GM12873 (cell line): ENCODE data around the gene TNS3.

Experiments used
- CTCF ChIP-seq: IDR thresholded peaks from 2 replicates; pipeline ENCODE4 v1.5.1; 2012; ENCODE audit warnings: low read depth, mild to moderate bottlenecking, moderate library complexity, low read length, control low read depth; ENCODE audit not compliant: insufficient read depth; ENCODE audit errors: missing control alignments

TNS3 gene

GRCh38 chr7:47582764-47583738 is 1.1 kb upstream of the TNS3 start:
- no peak for TF ChIP-seq CTCF

GRCh38 chr7:47581438-47581803 is 490 bp downstream of the TNS3 start:
- no peak for TF ChIP-seq CTCF

DNA sequence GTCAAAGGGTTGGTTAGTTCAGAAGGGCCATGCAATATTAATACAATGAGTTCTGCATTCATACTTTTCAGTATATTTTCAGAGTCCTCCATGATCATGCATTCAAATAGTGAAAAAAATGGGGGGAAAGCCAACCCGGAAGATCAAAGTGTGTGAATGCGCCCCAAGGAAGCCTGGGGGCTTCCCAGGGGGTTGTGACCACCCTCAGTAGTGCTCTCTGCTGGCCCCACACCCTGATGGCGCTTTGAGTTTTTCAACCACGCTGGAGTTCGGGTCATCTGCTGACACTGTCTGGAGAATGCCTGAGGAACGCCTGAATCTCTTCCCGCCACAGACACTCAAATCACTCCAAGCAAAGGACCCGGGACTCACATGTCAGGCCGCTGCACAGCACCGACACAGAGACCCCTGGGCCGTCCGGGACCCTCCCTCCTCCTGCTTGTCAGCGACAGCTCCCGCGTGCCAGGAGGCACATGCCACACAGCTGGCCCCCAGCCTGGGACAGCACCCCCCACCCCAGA is 1.0 kb downstream of the TNS3 start:
- TF ChIP-seq CTCF = no peak

- TF ChIP-seq CTCF = no peak
Observed at GRCh38 chr7:47580175-47580706, 1.7 kb downstream of the TNS3 start.

DNA sequence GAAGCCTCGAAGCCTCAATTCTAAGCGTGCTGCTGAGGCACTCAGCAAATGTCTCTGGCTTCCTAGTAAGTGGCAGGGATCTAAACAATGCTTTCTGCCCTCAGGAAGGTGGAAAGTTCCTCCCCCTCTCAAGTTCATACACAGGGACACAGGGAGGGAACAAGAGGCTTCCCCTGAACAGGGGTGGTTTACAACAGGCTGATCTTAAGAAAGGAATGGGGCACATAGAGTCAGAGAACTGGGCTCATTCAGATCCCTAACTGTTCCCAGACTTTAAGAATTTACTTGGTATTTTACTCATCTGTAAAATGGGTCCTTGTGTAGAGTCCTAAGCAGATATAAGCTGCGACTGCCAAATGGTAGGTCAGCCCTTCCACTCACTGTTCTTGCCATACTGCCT is 2.5 kb downstream of the TNS3 start:
- no peak for TF ChIP-seq CTCF

- no peak for TF ChIP-seq CTCF
Observed at GRCh38 chr7:47578579-47579270, 3.2 kb downstream of the TNS3 start.
